MM.1S (cell line): ENCODE data around the gene STK39.

Experiments
- DNase-seq: peaks from one replicate; pipeline ENCODE4 v3.0.0-alpha.2; 2015
- H2AFZ ChIP-seq: fragments of 300-600 bp; sonication (generic); 2 replicates; pipeline ENCODE4 v1.6.0; 2016; ENCODE audit warnings: antibody characterized with exemption, low read length
- H3F3A ChIP-seq: fragments of 300-600 bp; sonication (generic); 2 replicates; pipeline ENCODE4 v1.6.1; 2016; ENCODE audit warnings: mild to moderate bottlenecking, antibody characterized with exemption, low read length, moderate library complexity, mixed read lengths; ENCODE audit not compliant: insufficient read depth
- H3K27ac ChIP-seq: fragments of 300-600 bp; sonication (generic); 2 replicates; pipeline ENCODE4 v1.5.1; 2016; ENCODE audit warnings: mild to moderate bottlenecking, low read length
- H3K27me3 ChIP-seq: fragments of 300-600 bp; sonication (generic); replicated peaks from 2 replicates; pipeline ENCODE4 v1.6.0; 2016; ENCODE audit warnings: low read length; ENCODE audit not compliant: insufficient read depth
- H3K36me3 ChIP-seq: fragments of 300-600 bp; sonication (generic); replicated peaks from 2 replicates; pipeline ENCODE4 v1.6.1; 2016; ENCODE audit warnings: mild to moderate bottlenecking, low read length, mixed read lengths; ENCODE audit not compliant: insufficient read depth
- H3K4me1 ChIP-seq: fragments of 300-600 bp; sonication (generic); 2 replicates; pipeline ENCODE4 v1.6.1; 2016; ENCODE audit warnings: low read length, mixed read lengths
- H3K4me2 ChIP-seq: fragments of 300-600 bp; sonication (generic); 2 replicates; pipeline ENCODE4 v1.6.0; 2016; ENCODE audit warnings: low read depth, low read length
- H3K4me3 ChIP-seq: fragments of 300-600 bp; sonication (generic); 2 replicates; pipeline ENCODE4 v1.5.1; 2016; ENCODE audit warnings: low read length, mixed read lengths
- H3K79me2 ChIP-seq: fragments of 300-600 bp; sonication (generic); 2 replicates; pipeline ENCODE4 v1.6.1; 2016; ENCODE audit warnings: mixed run types, low read length, mixed read lengths
- H3K9ac ChIP-seq: fragments of 300-600 bp; sonication (generic); 2 replicates; pipeline ENCODE4 v1.6.1; 2016; ENCODE audit warnings: low read length, mixed read lengths
- H3K9me2 ChIP-seq: fragments of 300-600 bp; sonication (generic); replicated peaks from 2 replicates; pipeline ENCODE4 v1.6.1; 2016; ENCODE audit warnings: mild to moderate bottlenecking, low read length, mixed read lengths; ENCODE audit not compliant: insufficient read depth
- H3K9me3 ChIP-seq: fragments of 300-600 bp; sonication (generic); replicated peaks from 2 replicates; pipeline ENCODE4 v1.6.1; 2016; ENCODE audit warnings: mild to moderate bottlenecking, low read length, mixed read lengths; ENCODE audit not compliant: insufficient read depth
- H4K20me1 ChIP-seq: fragments of 300-600 bp; sonication (generic); 2 replicates; pipeline ENCODE4 v1.6.1; 2016; ENCODE audit warnings: mild to moderate bottlenecking, low read length, moderate library complexity, mixed read lengths; ENCODE audit not compliant: insufficient read depth
- EZH2 ChIP-seq: fragments of 300-600 bp; sonication (generic); optimal IDR thresholded peaks from 2 replicates; pipeline ENCODE3; 2017; ENCODE audit warnings: low read depth, mild to moderate bottlenecking, antibody characterized with exemption, low read length, mixed read lengths
- EZH2phosphoT487 ChIP-seq: fragments of 300-600 bp; sonication (generic); IDR thresholded peaks from 2 replicates; pipeline ENCODE4 v1.6.1; 2018; ENCODE audit warnings: antibody characterized with exemption, low read length
- TF ChIP-seq, protein P1 (sequence below): fragments of 300-600 bp; sonication (generic); IDR thresholded peaks from 2 replicates; pipeline ENCODE4 v1.5.1; 2016; ENCODE audit warnings: antibody characterized with exemption, low read length, mixed read lengths

STK39 gene

DNA sequence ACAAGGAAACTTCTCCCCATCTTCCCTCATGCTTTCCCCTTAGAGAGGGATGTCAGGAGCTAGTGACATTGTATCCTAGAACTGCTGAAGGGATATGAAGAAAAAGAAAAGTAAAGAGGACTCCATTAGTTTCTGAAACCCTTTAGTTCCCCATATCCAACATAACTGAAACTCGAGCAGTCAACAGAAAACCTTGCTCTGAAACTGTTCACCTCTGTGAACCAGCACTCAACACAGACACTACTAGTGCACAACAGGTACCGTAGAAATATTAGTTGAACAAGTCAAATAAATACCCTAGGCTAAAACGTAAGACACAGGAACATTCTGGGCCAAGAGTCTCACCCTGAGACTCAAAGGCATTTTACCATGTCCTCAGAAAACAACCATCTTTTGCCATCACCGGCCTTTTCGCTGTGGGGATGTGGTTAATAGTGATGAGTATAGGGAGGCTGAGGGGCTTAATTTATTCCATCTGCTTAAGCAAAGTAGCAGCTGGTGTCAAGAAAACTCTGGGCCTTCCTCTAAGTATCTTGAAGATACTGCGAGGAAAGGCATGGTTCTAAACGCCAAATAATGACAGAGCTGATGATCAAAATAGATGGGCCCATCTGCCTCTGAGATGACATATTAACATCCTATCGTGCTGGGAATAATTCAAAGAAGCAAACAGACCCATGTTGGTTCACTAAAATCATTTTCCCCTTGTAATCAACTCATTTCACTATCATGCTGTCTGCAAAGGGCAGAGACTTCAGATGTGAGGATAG is 156.8 kb downstream of the STK39 start:
- peak; percentile 49 for DNase-seq
- H3K4me1 ChIP-seq, result peaks cover 21% of the 10 kb centered on the region
- H3F3A ChIP-seq, result no peaks in the 10 kb centered on the region
- H2AFZ ChIP-seq, result no peak overlapping the region
- no peak overlapping the region for H3K4me3 ChIP-seq
- H3K27ac ChIP-seq, result no peak overlapping the region
- no peaks in the 10 kb centered on the region for H4K20me1 ChIP-seq
- TF ChIP-seq EZH2phosphoT487, result no peak
- TF ChIP-seq, protein P1, sequence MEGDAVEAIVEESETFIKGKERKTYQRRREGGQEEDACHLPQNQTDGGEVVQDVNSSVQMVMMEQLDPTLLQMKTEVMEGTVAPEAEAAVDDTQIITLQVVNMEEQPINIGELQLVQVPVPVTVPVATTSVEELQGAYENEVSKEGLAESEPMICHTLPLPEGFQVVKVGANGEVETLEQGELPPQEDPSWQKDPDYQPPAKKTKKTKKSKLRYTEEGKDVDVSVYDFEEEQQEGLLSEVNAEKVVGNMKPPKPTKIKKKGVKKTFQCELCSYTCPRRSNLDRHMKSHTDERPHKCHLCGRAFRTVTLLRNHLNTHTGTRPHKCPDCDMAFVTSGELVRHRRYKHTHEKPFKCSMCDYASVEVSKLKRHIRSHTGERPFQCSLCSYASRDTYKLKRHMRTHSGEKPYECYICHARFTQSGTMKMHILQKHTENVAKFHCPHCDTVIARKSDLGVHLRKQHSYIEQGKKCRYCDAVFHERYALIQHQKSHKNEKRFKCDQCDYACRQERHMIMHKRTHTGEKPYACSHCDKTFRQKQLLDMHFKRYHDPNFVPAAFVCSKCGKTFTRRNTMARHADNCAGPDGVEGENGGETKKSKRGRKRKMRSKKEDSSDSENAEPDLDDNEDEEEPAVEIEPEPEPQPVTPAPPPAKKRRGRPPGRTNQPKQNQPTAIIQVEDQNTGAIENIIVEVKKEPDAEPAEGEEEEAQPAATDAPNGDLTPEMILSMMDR, result no peak
- TF ChIP-seq EZH2, result no peak
- H3K79me2 ChIP-seq, result no peaks in the 10 kb centered on the region
- H3K9ac ChIP-seq, result no peak overlapping the region
- H3K9me3 ChIP-seq, result no peaks in the 10 kb centered on the region
- no peaks in the 10 kb centered on the region for H3K9me2 ChIP-seq
- H3K4me2 ChIP-seq, result peak overlapping the region; percentile 20; the same call in 1 of the 2 replicates
- H3K27me3 ChIP-seq, result no peaks in the 10 kb centered on the region
- H3K36me3 ChIP-seq, result no peaks in the 10 kb centered on the region

DNA sequence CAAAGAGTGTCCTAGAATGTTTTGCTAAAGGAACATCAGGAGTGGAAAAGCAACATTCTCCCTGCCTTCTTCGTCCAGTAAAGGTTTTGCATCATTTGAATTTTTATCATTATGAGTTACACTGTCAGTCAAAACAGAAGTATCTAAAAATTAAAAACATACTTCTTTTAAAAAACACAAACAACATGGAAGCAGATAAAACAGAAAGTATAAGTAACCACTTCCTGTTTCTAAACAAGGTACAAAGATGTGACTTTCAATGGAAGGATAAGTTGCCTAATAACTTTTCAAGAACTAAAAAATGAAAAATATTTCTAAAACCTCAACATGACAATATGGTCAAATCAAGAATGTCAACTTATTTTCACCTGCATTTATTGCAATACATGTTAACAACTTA is 158.2 kb downstream of the STK39 start:
- no peak overlapping the region for H3K4me3 ChIP-seq
- H3K36me3 ChIP-seq, result no peaks in the 10 kb centered on the region
- H4K20me1 ChIP-seq, result no peaks in the 10 kb centered on the region
- no peaks in the 10 kb centered on the region for H3K9me3 ChIP-seq
- H2AFZ ChIP-seq, result no peak overlapping the region
- no peaks in the 10 kb centered on the region for H3K27me3 ChIP-seq
- no peak overlapping the region for H3K27ac ChIP-seq
- no peaks in the 10 kb centered on the region for H3F3A ChIP-seq
- peaks cover 21% of the 10 kb centered on the region for H3K4me1 ChIP-seq
- DNase-seq, result no peak
- H3K9ac ChIP-seq, result no peak overlapping the region
- no peaks in the 10 kb centered on the region for H3K79me2 ChIP-seq
- no peak overlapping the region for H3K4me2 ChIP-seq
- no peaks in the 10 kb centered on the region for H3K9me2 ChIP-seq
- TF ChIP-seq EZH2phosphoT487 (no peak), EZH2 (no peak)
- TF ChIP-seq, protein P1, result no peak

DNA sequence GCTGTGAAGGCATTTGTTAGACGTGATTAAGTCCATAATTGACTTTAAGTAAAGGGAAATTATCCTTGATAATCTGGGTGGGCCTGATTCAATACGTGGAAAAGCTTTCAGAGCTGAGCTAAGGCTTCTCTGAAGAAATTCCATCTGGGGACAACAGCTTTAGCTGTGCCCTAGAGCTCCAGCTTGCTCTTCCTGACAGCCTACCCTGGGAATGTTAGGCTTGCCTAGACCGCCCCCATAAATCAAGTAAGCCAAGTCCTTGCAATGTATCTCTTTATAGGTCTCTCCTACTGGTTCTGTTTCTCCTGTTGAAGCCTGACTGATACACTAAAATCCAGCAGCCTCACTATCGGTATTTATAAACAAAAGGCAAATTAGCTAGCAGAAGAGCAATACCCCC is 160.0 kb downstream of the STK39 start:
- no peak overlapping the region for H3K27ac ChIP-seq
- no peaks in the 10 kb centered on the region for H3K27me3 ChIP-seq
- H3K79me2 ChIP-seq, result no peaks in the 10 kb centered on the region
- H3K4me2 ChIP-seq, result no peak overlapping the region
- H3K4me1 ChIP-seq, result peaks cover 21% of the 10 kb centered on the region
- H3F3A ChIP-seq, result no peaks in the 10 kb centered on the region
- H3K4me3 ChIP-seq, result no peak overlapping the region
- no peaks in the 10 kb centered on the region for H4K20me1 ChIP-seq
- H3K9me3 ChIP-seq, result no peaks in the 10 kb centered on the region
- H2AFZ ChIP-seq, result no peak overlapping the region
- TF ChIP-seq EZH2phosphoT487 (no peak), EZH2 (no peak)
- TF ChIP-seq, protein P1, result no peak
- H3K9me2 ChIP-seq, result no peaks in the 10 kb centered on the region
- H3K9ac ChIP-seq, result no peak overlapping the region
- no peak for DNase-seq
- H3K36me3 ChIP-seq, result no peaks in the 10 kb centered on the region
